GM12865 (cell line): ENCODE results near the gene JPH3.

Experiments used
- DNase-seq: peaks from one replicate; pipeline ENCODE4 v3.0.0; 2010; ENCODE audit warnings: low read depth
- H3K4me3 ChIP-seq: 2 replicates; pipeline ENCODE4 v1.5.1; 2011; ENCODE audit warnings: mild to moderate bottlenecking, low read depth, low read length, control low read depth
- CTCF ChIP-seq: IDR thresholded peaks from 2 replicates; pipeline ENCODE4 v1.5.1; 2011; ENCODE audit warnings: low read length, control low read depth, low read depth, inconsistent platforms; ENCODE audit not compliant: insufficient read depth; ENCODE audit errors: missing control alignments

The JPH3 gene

DNA sequence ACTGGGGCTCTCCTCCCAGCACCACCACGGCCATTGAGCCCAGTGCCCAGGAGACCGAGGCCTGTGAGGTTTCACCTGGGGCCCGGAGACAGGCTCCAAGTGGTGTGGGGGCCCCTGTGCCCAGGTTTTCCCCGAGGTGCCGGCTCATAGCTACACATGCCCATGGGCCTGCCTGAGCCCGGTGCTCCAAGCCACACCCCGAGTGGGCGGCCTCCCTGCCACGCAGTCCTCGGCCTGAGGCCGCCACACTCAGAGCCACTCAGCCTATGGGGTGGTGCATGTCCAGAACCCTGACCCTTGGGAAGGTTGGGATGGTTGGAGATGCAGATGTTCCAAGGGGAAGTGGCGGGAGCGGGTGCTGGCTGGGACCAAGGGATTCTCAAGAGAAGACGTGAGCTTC lies 24.1 kb downstream of the JPH3 start:
- H3K4me3 ChIP-seq: no peak overlapping the region
- DNase-seq: no peak
- no peak for TF ChIP-seq CTCF

DNA sequence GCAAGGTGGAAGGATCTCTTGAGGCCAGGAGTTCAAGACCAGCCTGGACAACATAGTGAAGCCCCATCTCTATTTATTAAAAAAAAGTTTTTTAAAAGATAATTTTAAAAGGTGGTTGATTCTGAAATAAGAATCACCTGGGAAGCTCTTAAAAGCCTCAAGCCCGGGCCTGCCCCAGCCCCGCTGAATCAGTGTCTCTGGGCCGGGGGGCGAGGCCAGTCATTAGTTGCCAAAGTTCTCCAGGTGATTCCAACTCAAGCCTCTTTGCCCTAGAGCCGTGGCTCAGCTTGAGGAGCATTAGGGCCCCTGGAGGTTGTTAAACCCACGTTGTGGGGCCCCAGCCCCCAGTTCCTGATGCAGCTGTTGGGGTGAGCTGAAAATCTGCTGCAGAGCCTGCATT lies 24.6 kb downstream of the JPH3 start:
- no peak for TF ChIP-seq CTCF
- no peak overlapping the region for H3K4me3 ChIP-seq

DNA sequence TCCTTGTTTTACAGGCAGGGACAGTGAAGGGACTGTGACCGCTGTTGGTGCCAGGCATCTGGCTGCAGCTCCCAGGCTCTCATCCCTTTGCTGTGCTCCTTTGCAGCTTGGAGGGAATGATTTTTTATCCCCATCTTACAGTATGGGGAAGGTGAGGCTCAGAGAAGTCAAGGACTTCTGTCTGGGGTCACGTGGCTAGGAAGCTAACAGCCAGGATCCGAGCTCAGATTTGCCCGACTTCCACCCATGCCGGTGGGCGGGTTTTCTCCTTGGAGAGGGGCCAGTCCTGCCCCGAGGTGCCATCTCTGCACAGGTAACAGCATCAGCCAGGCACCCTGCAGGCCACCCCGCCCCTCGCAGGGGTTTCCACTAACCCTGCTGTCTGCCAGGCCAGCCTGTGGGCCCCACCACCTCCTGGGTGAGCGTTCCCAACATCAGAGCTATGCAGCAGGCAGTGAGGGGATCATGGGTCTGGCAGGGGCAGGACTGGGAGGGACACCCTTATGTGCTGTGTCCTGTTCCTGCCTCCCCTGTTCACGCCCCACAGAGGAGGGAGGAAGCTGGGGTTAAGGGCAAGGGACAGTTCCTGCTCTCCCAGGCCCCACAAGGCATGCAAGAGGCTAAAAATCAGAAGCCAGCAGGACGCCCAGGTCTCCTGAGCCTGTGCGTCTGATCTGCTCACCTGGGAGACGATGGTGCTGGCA lies 25.4 kb downstream of the JPH3 start:
- no peak overlapping the region for H3K4me3 ChIP-seq
- TF ChIP-seq CTCF: no peak
- no peak for DNase-seq

More for the DNA sequence above, 24.6 kb downstream of the JPH3 start:
- no peak for DNase-seq

GRCh38 chr16:87628246-87628923 lies 26.1 kb downstream of the JPH3 start:
- TF ChIP-seq CTCF: no peak
- DNase-seq: no peak
- no peak overlapping the region for H3K4me3 ChIP-seq

DNA sequence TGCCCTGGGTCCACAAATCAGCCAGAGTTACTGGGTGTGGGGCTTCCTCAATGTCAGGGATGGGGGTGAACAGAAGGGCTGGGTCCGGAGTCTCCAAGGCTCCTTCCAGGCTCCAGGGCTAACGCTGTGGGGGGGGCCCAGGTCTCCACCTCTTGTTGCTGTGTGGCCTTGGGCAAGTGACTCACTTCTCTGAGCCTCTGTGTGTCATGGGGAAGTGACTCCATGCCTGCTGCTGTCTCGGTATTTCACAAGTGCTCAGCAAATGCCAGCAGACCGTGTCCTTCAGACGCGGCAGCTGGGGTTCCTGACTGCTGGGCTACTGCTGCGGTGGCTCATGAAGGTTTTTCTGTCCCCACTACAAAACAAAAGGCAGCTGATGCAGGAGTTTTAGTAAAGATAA lies 26.6 kb downstream of the JPH3 start:
- no peak for TF ChIP-seq CTCF
- no peak overlapping the region for H3K4me3 ChIP-seq
- peak; percentile 38 for DNase-seq

DNA sequence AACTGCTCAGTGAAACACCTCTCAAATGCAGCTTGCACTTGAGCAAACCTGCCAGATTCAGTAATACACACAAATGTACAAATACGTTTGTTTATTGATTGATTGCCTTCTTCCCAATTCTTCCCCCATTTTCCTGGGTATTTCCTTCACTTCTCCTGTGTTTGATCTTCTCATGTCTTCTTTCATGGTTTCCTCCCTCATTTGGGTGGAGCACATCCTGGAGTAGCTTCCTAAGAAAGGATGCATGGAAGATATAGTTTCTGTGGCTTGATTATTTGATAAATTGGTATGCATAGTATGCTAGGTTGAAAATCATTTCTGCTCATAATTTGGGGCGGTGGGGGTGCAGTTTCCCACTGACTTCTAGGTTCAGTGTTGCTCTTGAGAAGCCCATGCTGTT lies 28.8 kb downstream of the JPH3 start:
- no peak overlapping the region for H3K4me3 ChIP-seq
- no peak for TF ChIP-seq CTCF
- DNase-seq: no peak
